Left ventricle myocardium inferior (tissue), 1 donor: ENCODE measurements around the gene REXO4. TPM values are rescaled to one million over a fixed set of nuclear protein-coding genes. Genes with fewer than 3 reads are reported as not detected.
A peak's percentile ranks its signal among the peaks of the same experiment; 100 is the strongest.

ENCODE experiments used
- DNase-seq: peaks from one replicate; pipeline ENCODE4 v3.0.0-alpha.2; 2020
- H3K27ac ChIP-seq: fragments of 200-600 bp; replicated peaks from 2 replicates; pipeline ENCODE4 v1.8.0; 2021
- H3K27me3 ChIP-seq: fragments of 200-600 bp; 2 replicates; pipeline ENCODE4 v1.8.0; 2021; ENCODE audit warnings: low read depth
- H3K36me3 ChIP-seq: fragments of 200-600 bp; 2 replicates; pipeline ENCODE4 v1.8.0; 2021
- H3K4me1 ChIP-seq: fragments of 200-600 bp; 2 replicates; pipeline ENCODE4 v1.8.0; 2021
- H3K4me3 ChIP-seq: fragments of 200-600 bp; 2 replicates; pipeline ENCODE4 v1.8.0; 2021; ENCODE audit warnings: mild to moderate bottlenecking, moderate library complexity
- H3K9me3 ChIP-seq: fragments of 200-600 bp; replicated peaks from 2 replicates; pipeline ENCODE4 v1.8.0; 2021
- CTCF ChIP-seq: fragments of 200-600 bp; IDR thresholded peaks from 2 replicates; pipeline ENCODE4 v1.8.0; 2021; ENCODE audit warnings: antibody characterized with exemption, mild to moderate bottlenecking, borderline replicate concordance
- intact Hi-C: fragments of 100-400 bp; cut with micrococcal nuclease; formaldehyde crosslinking; loops from one replicate; pipeline ENCODE4 v1.11.0; 2022
- total RNA-seq: library from RNA; stranded (reverse); fragmentation: NEBNext Ultra II Directional; extraction: Animal tissue kit (Norgen Biotek cat#: 25700); gene quantifications from one replicate; pipeline ENCODE4 v1.2.1, GENCODE V29; 2021
- donor health status: DM: no; HTN: yes; CAD: no; lungs with severe emphysema.

REXO4 gene
- total RNA-seq, 1 donor from 2014 or later = 16.5 TPM

DNA sequence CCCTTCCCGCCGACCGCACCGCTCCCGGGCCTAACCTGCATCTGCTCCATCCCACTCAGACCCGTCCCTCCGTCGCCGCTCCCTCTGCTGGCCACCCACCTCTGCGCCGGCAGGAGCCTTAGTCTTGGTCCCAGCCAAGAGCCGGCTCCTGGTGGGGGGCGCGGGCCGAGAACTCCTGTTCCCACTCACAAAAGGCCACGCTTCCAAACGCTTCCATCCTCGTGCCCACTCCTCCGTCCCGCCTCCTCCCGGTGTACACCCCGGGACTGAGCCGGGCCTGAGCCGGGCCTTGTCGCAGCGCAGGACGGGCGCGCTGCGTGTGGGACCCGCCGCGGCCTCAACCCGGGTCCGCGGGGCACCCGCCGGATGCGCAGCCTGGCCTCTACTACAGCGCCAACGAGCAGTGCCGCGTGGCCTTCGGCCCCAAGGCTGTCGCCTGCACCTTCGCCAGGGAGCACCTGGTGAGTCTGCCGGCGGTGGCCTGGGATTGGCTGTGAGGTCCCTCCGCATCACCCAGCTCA is 11.9 kb upstream of the REXO4 start:
- peak; percentile 41 for TF ChIP-seq CTCF
- Histone ChIP-seq H3K27me3 (peaks cover 51% of the 10 kb centered on the region), H3K36me3 (peaks cover 5% of the 10 kb centered on the region), H3K4me3 (no peak overlapping the region), H3K4me1 (peaks cover 8% of the 10 kb centered on the region), H3K9me3 (no peaks in the 10 kb centered on the region), H3K27ac (no peak overlapping the region)
- no peak for DNase-seq
- intact Hi-C loops = no loop called here

DNA sequence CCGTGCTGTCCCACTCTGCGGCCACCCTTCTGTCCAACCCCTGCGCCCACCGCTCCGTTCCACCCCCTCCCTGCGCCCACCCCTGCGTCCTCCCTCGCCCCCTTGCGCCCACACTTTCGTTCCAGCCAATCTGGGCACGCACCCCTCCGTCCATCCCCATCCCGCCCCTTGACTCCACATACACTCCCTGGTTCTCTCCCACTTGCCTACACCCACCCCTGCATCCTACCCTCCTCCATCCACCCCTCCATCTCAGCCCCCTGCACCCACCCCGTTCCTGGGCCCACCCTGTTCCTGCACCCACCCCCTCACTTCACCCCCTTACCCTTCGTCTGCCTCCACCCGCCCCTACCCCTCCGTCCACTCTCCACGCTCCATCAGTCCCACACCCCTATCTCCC is 11.4 kb upstream of the REXO4 start:
- TF ChIP-seq CTCF = no peak
- Histone ChIP-seq H3K4me3 (peak overlapping the region; percentile 56), H3K27me3 (peaks cover 52% of the 10 kb centered on the region)

DNA sequence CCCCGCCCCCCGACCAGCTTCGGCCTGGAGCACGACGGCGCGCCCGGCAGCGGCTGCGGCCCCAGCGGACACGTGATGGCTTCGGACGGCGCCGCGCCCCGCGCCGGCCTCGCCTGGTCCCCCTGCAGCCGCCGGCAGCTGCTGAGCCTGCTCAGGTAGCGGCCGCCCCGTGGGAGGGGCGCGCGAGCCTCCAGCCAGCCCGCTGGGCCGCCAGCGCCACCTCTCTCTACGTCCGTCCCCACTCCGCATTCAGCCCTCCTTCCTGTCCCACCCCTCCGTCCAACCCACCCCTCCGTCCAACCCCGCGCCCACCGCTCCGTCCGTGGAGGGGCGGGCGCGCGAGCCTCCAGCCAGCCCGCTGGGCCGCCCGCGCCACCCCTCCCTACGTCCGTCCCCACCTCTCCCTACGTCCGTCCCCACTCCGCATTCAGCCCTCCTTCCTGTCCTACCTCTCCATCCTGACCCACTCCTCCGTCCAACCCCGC is 10.8 kb upstream of the REXO4 start:
- no peaks in the 10 kb centered on the region for H3K9me3 ChIP-seq
- no peak overlapping the region for H3K27ac ChIP-seq
- peaks cover 52% of the 10 kb centered on the region for H3K27me3 ChIP-seq
- TF ChIP-seq CTCF = no peak
- peaks cover 8% of the 10 kb centered on the region for H3K4me1 ChIP-seq
- no peak for DNase-seq
- intact Hi-C loops = no loop called here
- H3K4me3 ChIP-seq = peak overlapping the region; percentile 56
- peaks cover 5% of the 10 kb centered on the region for H3K36me3 ChIP-seq

More for the DNA sequence above, 11.4 kb upstream of the REXO4 start:
- H3K36me3 ChIP-seq = peaks cover 5% of the 10 kb centered on the region
- intact Hi-C loops = no loop called here
- H3K4me1 ChIP-seq = peaks cover 8% of the 10 kb centered on the region
- no peaks in the 10 kb centered on the region for H3K9me3 ChIP-seq
- H3K27ac ChIP-seq = no peak overlapping the region
- DNase-seq = no peak

DNA sequence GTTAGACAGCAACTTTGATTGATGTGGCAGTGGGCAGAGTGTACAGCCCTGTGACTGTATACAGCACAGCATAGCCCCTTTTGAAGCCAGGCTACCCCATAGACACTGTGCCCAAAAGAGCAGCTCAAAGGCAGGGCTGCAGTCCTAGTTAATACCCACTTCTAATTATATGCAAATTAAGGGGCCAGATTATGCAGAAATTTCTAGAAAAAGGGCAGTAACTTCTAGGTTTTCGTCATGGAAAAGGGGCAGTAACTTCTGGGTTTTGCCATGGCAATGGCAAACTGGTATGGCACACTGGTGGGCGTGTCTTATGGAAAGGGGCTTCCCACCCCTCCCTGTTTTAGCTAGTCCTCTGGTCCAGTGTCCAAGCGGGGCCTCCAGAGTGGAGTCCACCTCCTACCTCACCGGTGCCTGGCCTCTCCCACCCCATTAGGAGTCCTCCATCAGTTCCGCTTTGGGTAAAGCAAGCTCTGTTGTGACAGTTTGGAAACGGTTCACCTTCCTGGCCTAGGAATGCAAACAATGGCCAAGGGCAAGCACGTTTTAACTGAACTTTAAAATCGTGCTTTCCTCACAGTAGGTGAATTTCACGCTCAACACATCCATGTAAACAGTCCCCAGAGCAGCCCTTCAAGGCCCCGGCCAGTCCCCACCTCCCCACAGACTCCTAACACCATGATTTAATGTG is 10.0 kb upstream of the REXO4 start:
- no peak for TF ChIP-seq CTCF
- H3K27ac ChIP-seq = no peak overlapping the region
- peak overlapping the region; percentile 56 for H3K4me3 ChIP-seq
- intact Hi-C loops = no loop called here
- H3K36me3 ChIP-seq = peaks cover 5% of the 10 kb centered on the region
- peaks cover 52% of the 10 kb centered on the region for H3K27me3 ChIP-seq
- H3K9me3 ChIP-seq = no peaks in the 10 kb centered on the region
- no peak for DNase-seq
- H3K4me1 ChIP-seq = peaks cover 8% of the 10 kb centered on the region

DNA sequence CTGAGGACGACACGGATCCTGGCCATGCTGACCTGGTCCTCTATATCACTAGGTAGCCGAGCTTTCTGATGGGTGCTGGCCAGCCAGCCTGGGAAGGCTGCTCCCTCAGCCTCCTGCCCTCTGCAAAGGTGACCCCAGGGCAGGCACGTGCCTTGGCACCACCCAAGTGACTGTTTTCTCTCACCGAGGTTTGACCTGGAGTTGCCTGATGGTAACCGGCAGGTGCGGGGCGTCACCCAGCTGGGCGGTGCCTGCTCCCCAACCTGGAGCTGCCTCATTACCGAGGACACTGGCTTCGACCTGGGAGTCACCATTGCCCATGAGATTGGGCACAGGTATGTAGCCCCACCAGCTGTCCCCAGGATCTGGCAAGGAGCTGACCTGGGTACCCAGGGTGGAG is 8.2 kb upstream of the REXO4 start:
- Histone ChIP-seq H3K36me3 (peaks cover 5% of the 10 kb centered on the region), H3K4me1 (peaks cover 8% of the 10 kb centered on the region), H3K27me3 (peaks cover 52% of the 10 kb centered on the region), H3K4me3 (no peak overlapping the region), H3K9me3 (no peaks in the 10 kb centered on the region), H3K27ac (no peak overlapping the region)
- TF ChIP-seq CTCF = no peak
- no peak for DNase-seq
- intact Hi-C loops = no loop called here
